HepG2 (cell line): ENCODE data around the gene DUS1L.

Experiments
- CBX2 ChIP-seq, 2 experiments: fragments of 200-600 bp in 1 of 2; sonication (generic); formaldehyde crosslinking in 1 of 2; IDR thresholded peaks; 2 replicates each; pipeline versions ENCODE4 v1.7.0 to v1.8.1; 2018 to 2022; ENCODE audit warnings: low read depth in 2 of 2, low read length in 1 of 2, mild to moderate bottlenecking in 1 of 2, missing genetic modification reagents in 1 of 2
- CTCF ChIP-seq: sonication (generic); formaldehyde crosslinking; IDR thresholded peaks from 2 replicates; pipeline ENCODE4 v1.5.0; 2020; ENCODE audit warnings: mild to moderate bottlenecking, missing genetic modification reagents, moderate library complexity
- ERF ChIP-seq: IDR thresholded peaks from 2 replicates; pipeline ENCODE4 v1.6.1; 2018; ENCODE audit warnings: missing biosample characterization, missing genetic modification reagents
- JUNB ChIP-seq: sonication (generic); formaldehyde crosslinking; IDR thresholded peaks from 2 replicates; pipeline ENCODE4 v1.8.0; 2022; ENCODE audit warnings: missing genetic modification reagents, mild to moderate bottlenecking, borderline replicate concordance
- MTA3 ChIP-seq: sonication (generic); formaldehyde crosslinking; IDR thresholded peaks from 2 replicates; pipeline ENCODE4 v1.4.0; 2020; ENCODE audit warnings: missing genetic modification reagents
- POLR2A ChIP-seq, 2 experiments: IDR thresholded peaks; 2 replicates each; pipeline ENCODE4 v1.6.1; 2011; ENCODE audit warnings: low read depth in 2 of 2, low read length in 2 of 2, mild to moderate bottlenecking in 1 of 2, moderate library complexity in 1 of 2; ENCODE audit not compliant: insufficient read depth in 1 of 2
- POLR2AphosphoS5 ChIP-seq: IDR thresholded peaks from 2 replicates; pipeline ENCODE4 v1.6.1; 2012; ENCODE audit warnings: low read depth, low read length
- RAD51 ChIP-seq: fragments of 450-650 bp; IDR thresholded peaks from 2 replicates; pipeline ENCODE4 v1.6.1; 2016; ENCODE audit warnings: borderline replicate concordance
- REPIN1 ChIP-seq: sonication (generic); formaldehyde crosslinking; IDR thresholded peaks from 2 replicates; pipeline ENCODE4 v1.8.0; 2022; ENCODE audit warnings: missing genetic modification reagents, low read depth, mild to moderate bottlenecking, borderline replicate concordance
- SMC3 ChIP-seq: IDR thresholded peaks from 2 replicates; pipeline ENCODE4 v1.6.1; 2011; ENCODE audit warnings: low read length, improper control_type of control experiment
- SUZ12 ChIP-seq: fragments of 150-350 bp; IDR thresholded peaks from 2 replicates; pipeline ENCODE4 v1.6.1; 2014; ENCODE audit warnings: low read depth, low read length
- TBP ChIP-seq: sonication (generic); formaldehyde crosslinking; IDR thresholded peaks from 2 replicates; pipeline ENCODE4 v1.5.0; 2020; ENCODE audit warnings: missing genetic modification reagents
- ZNF317 ChIP-seq: sonication (generic); formaldehyde crosslinking; IDR thresholded peaks from 2 replicates; pipeline ENCODE4 v1.5.0; 2020; ENCODE audit warnings: mild to moderate bottlenecking, missing genetic modification reagents

- TF ChIP-seq ERF (CRISPR knock-in tag) (no peak), RAD51 (no peak), CBX2 (IDR thresholded peaks at IDR 0.05; ENCODE audit: low read depth, low read length) (no peak), CBX2 (CRISPR knock-in tag; IDR thresholded peaks at IDR 0.05; ENCODE audit: low read depth) (no peak), MTA3 (CRISPR knock-in tag) (no peak), TBP (no peak), ZNF317 (CRISPR knock-in tag) (no peak), SMC3 (no peak), JUNB (no peak), SUZ12 (no peak), POLR2AphosphoS5 (no peak), CTCF (CRISPR knock-in tag) (no peak), REPIN1 (CRISPR knock-in tag) (no peak), POLR2A (IDR thresholded peaks at IDR 0.05; ENCODE audit: insufficient read depth in 1 of 2, low read depth in 2 of 2, low read length in 2 of 2) (no peak)
Observed at GRCh38 chr17:82053556-82054263, 11.9 kb downstream of the DUS1L start.
